OCI-LY1 (cell line): ENCODE results near the gene IQGAP2.

ENCODE experiments used
- CTCF ChIP-seq: fragments of 200-600 bp; sonication (generic), shearing (Covaris generic); IDR thresholded peaks from 2 replicates; pipeline ENCODE4 v1.5.1; 2017; ENCODE audit warnings: mild to moderate bottlenecking, antibody characterized with exemption, low read length, moderate library complexity, mixed read lengths
- EZH2 ChIP-seq: fragments of 200-600 bp; sonication (generic), shearing (Covaris generic); IDR thresholded peaks from 2 replicates; pipeline ENCODE4 v1.8.0; 2017; ENCODE audit warnings: borderline replicate concordance, mixed run types, mild to moderate bottlenecking, antibody characterized with exemption, low read length, moderate library complexity, mixed read lengths

- TF ChIP-seq CTCF (no peak), EZH2 (no peak)
Measured at GRCh38 chr5:76380346-76381066, 22.6 kb upstream of the IQGAP2 start.
